Body of pancreas (tissue), 4 donors: ENCODE measurements around the gene EPB41. TPM values are rescaled to one million over a fixed set of nuclear protein-coding genes. Genes with fewer than 3 reads are reported as not detected.

Experiments used
- ATAC-seq: fragments of 150-250 bp; one replicate; pipeline ENCODE4 v1.9.1; 2016
- DNase-seq, 4 donors: peaks; one replicate each; pipeline ENCODE4 v3.0.0-alpha.2; 2019
- H3K27ac ChIP-seq, 4 donors: fragments of 200-600 bp; sonication (generic); 1 replicate in 3 of 4; 2 replicates in 1 of 4; pipeline versions ENCODE4 v1.5.1 to v1.6.1; 2016 to 2019; ENCODE audit warnings: mild to moderate bottlenecking in 1 of 4, mixed read lengths in 1 of 4, moderate library complexity in 1 of 4
- H3K27me3 ChIP-seq, 2 donors: fragments of 200-600 bp; sonication (generic); one replicate each; pipeline ENCODE4 v1.6.0; 2016; ENCODE audit warnings: mild to moderate bottlenecking in 1 of 2
- H3K36me3 ChIP-seq, 2 donors: fragments of 200-600 bp; sonication (generic); replicated peaks in 1 of 2; 2 replicates each; pipeline ENCODE4 v1.5.1; 2016; ENCODE audit warnings: low read depth in 2 of 2; ENCODE audit not compliant: insufficient read depth in 1 of 2
- H3K4me1 ChIP-seq: fragments of 200-600 bp; sonication (generic); one replicate; pipeline ENCODE4 v1.6.0; 2016
- H3K4me3 ChIP-seq, 2 donors: fragments of 200-600 bp; sonication (generic); 1 replicate in 1 of 2; 2 replicates in 1 of 2; pipeline ENCODE4 v1.5.1; 2016 to 2019
- H3K9me3 ChIP-seq, 3 donors: fragments of 200-600 bp; sonication (generic); 1 replicate in 2 of 3; 2 replicates in 1 of 3; pipeline ENCODE4 v1.5.1; 2016
- POLR2A ChIP-seq, 3 donors: fragments of 450-650 bp; IDR thresholded peaks; one replicate each; pipeline ENCODE4 v1.6.1; 2016; ENCODE audit warnings: antibody characterized with exemption in 3 of 3, mild to moderate bottlenecking in 2 of 3
- WGBS, 2 donors: methylation state at CpG; one replicate each; pipeline ENCODE4 v1.1.5; 2017; 5-methylcytosine and 5-hydroxymethylcytosine counted together
- intact Hi-C: fragments of 100-400 bp; cut with DNase I; formaldehyde crosslinking; loops from one replicate; pipeline ENCODE4 v1.15.1; 2023
- total RNA-seq, 2 donors: library from RNA; depleted of rRNA; stranded (reverse); fragments of >200 nt; gene quantifications; one replicate each; pipeline ENCODE4 v1.1.0, GENCODE V29; 2016
- TF ChIP-seq, protein P1 (sequence below), 7 experiments: fragments of 450-650 bp in 4 of 7; fragments of 200-600 bp in 3 of 7; sonication (generic) in 3 of 7; IDR thresholded peaks; one replicate each; pipeline ENCODE4 v1.5.1; 2016 to 2019; ENCODE audit warnings: antibody characterized with exemption in 7 of 7

The EPB41 gene
- total RNA-seq, 2 donors from 2014 or later = 45.8 to 54.7 TPM

DNA sequence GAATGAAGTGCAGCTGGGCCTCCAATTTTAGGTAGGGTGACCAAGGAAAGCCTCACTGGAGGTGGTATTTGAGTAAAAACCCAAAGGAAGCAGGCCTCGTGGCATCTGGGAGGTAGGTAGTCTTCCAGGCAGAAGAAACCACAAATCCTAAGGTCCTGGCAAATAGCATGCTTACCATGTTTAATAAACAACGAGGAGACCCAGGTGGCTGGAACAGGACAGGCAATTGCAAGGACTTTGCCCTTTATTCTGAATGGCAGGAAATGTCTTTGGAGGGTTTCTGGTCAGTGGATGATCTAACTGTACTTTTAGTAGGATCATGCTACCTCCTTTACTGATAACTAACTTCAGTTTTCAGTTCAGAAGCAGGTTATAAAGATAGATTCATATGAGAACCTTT is 52.2 kb downstream of the EPB41 start:
- H3K4me3 ChIP-seq = no peak overlapping the region
- no peak for ATAC-seq
- H3K9me3 ChIP-seq = no peaks in the 10 kb centered on the region
- no peaks in the 10 kb centered on the region for H3K27me3 ChIP-seq
- peaks cover 6% of the 10 kb centered on the region for H3K4me1 ChIP-seq
- no peak overlapping the region for H3K27ac ChIP-seq
- no peaks in the 10 kb centered on the region for H3K36me3 ChIP-seq
- WGBS, 2 donors = 51 to 70% methylated on average over 2 of the region's 2 CpGs
- intact Hi-C loops = no loop called here
- no peak for TF ChIP-seq POLR2A (IDR thresholded peaks at IDR 0.05)
- TF ChIP-seq, protein P1, sequence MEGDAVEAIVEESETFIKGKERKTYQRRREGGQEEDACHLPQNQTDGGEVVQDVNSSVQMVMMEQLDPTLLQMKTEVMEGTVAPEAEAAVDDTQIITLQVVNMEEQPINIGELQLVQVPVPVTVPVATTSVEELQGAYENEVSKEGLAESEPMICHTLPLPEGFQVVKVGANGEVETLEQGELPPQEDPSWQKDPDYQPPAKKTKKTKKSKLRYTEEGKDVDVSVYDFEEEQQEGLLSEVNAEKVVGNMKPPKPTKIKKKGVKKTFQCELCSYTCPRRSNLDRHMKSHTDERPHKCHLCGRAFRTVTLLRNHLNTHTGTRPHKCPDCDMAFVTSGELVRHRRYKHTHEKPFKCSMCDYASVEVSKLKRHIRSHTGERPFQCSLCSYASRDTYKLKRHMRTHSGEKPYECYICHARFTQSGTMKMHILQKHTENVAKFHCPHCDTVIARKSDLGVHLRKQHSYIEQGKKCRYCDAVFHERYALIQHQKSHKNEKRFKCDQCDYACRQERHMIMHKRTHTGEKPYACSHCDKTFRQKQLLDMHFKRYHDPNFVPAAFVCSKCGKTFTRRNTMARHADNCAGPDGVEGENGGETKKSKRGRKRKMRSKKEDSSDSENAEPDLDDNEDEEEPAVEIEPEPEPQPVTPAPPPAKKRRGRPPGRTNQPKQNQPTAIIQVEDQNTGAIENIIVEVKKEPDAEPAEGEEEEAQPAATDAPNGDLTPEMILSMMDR (IDR thresholded peaks at IDR 0.05) = no peak
- DNase-seq = no peak

DNA sequence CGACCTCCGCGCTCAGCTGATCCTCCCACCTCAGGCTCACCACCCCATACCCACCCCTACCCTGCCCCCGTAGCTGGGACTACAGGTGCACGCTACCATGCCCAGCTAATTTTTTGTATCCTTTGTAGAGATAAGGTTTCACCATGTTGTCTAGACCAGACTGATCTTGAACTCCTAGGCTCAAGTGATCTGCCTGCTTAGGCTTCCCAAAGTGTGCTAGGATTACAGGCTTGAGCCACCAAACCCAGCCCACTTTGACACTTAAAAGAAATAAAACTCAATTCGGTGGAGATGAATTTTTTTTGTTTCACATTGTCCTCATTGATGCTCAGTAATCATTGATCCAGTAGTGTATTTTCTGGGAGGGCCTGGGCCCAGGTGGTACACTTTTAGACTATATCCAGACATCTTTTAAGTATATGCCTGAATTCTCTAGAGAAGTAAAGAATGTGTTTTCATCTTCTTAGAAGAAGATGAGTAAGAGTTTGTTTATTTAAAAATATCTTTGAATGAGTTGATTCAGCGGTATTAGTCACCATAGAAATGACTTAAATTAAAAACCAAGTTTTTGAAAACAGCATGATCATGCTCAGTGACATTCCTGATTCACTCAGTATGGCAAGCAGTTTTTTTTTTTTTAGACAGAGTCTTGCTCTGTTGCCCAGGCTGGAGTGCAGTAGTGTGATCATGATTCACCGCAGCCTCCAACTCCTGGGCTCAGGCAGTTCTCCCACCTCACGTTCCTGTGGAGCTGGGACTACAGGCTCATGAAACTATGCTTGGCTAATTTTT is 57.8 kb downstream of the EPB41 start:
- ATAC-seq (peak; percentile 33), DNase-seq (peak in 1 of 4 donors; percentile 18)
- no peaks in the 10 kb centered on the region for H3K9me3 ChIP-seq
- H3K4me3 ChIP-seq = no peak overlapping the region
- no peaks in the 10 kb centered on the region for H3K36me3 ChIP-seq
- intact Hi-C loops = no loop called here
- 87 to 90% methylated on average over 9 of the region's 9 CpGs for WGBS, 2 donors
- no peaks in the 10 kb centered on the region for H3K27me3 ChIP-seq
- H3K27ac ChIP-seq = no peak overlapping the region
- H3K4me1 ChIP-seq = peaks cover 11% of the 10 kb centered on the region
- no peak for TF ChIP-seq POLR2A (IDR thresholded peaks at IDR 0.05)
- TF ChIP-seq, protein P1 (IDR thresholded peaks at IDR 0.05) = no peak

DNA sequence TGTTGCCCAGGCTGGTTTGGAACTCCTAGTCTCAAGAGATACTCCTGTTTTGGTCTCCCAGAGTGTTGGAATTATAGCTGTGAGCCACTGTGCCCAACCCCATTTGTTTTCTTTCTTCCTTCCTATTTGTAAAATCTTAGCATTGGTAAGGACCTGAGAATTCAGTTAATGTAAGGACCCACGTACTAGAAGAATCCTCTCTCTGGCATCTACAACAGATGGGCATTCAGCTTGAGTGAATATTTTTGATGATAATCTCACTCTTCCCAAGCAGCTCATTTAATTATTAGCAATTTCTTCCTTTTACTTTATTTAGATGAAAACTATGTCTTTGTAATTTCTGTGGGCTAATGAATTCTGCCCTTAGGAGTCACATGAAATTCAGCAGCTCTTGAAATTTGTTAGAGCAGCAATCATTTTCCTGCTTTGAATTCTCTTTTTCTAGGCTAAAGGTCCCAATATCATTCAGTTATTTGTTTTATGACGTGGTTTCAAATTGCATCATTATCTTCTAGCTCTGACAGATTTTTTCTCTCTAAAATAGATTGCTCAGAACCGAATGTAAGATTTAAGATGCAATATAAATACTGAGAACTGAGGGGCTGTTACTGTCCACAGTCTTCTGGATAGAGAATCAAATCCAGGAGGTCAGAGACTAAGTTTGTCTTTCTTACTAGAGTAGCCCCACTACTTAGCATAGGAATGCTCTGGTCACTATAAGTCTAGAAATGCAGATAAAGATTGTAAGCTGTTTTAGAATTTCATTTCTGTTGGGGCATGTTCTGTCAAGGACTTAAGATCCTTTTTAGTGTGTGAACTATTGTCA is 59.4 kb downstream of the EPB41 start:
- Histone ChIP-seq H3K4me1 (peaks cover 11% of the 10 kb centered on the region), H3K27ac (peak overlapping the region in 2 of 4 donors; percentile 19 to 30), H3K9me3 (no peaks in the 10 kb centered on the region), H3K27me3 (no peaks in the 10 kb centered on the region), H3K4me3 (no peak overlapping the region), H3K36me3 (no peaks in the 10 kb centered on the region)
- WGBS, 2 donors = 36 to 40% methylated on average over 3 of the region's 3 CpGs
- intact Hi-C loops = no loop called here
- TF ChIP-seq POLR2A (IDR thresholded peaks at IDR 0.05) = no peak
- TF ChIP-seq, protein P1 (IDR thresholded peaks at IDR 0.05) = no peak
- DNase-seq = no peak
- peak; percentile 58 for ATAC-seq

DNA sequence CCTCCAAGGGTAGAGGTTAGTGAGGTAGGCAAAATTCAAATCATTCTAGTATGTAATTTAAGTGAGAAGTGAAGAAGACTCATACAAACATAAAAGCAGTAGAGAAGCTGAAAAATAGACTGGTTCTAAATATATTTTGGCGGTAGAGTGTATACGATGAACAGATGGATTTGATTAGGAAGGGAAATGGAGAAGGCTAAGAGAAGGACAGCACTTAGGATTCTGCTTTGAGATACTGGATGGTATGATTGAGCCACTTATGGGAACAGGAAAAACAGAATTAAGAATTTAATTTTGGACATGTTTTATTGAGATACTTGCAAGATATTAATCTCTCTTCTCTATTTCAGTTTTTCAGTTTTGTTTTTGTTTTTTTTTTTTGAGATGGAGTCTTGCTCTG is 60.1 kb downstream of the EPB41 start:
- TF ChIP-seq, protein P1 (IDR thresholded peaks at IDR 0.05) = no peak
- peak overlapping the region in 1 of 4 donors; percentile 19 for H3K27ac ChIP-seq
- H3K9me3 ChIP-seq = no peaks in the 10 kb centered on the region

More for the DNA sequence above, 60.1 kb downstream of the EPB41 start:
- DNase-seq = no peak
- no peak for ATAC-seq
- Histone ChIP-seq H3K4me3 (no peak overlapping the region), H3K4me1 (peaks cover 11% of the 10 kb centered on the region), H3K36me3 (no peaks in the 10 kb centered on the region), H3K27me3 (no peaks in the 10 kb centered on the region)
- 91 to 95% methylated on average over 2 of the region's 2 CpGs for WGBS, 2 donors
- intact Hi-C loops = no loop called here
